Liver (tissue), 9 donors: ENCODE measurements around the gene CDH1. TPM values are rescaled to one million over a fixed set of nuclear protein-coding genes. Genes with fewer than 3 reads are reported as not detected.

ENCODE experiments used
- DNase-seq: peaks from one replicate; pipeline ENCODE4 v3.0.0-alpha.2; 2017; ENCODE audit warnings: low spot score
- H3K27ac ChIP-seq, 2 donors: one replicate each; pipeline ENCODE4 v1.7.0; 2013; ENCODE audit warnings: inconsistent platforms in 2 of 2, low read length in 2 of 2, control low read depth in 1 of 2, low read depth in 1 of 2, mild to moderate bottlenecking in 1 of 2
- H3K27me3 ChIP-seq, 4 donors: one replicate each; pipeline versions ENCODE4 v1.6.1 to v1.7.0; 2013; ENCODE audit warnings: low read length in 3 of 4, inconsistent platforms in 1 of 4, mild to moderate bottlenecking in 1 of 4, moderate library complexity in 1 of 4; ENCODE audit not compliant: control insufficient read depth in 4 of 4, insufficient read depth in 4 of 4
- H3K36me3 ChIP-seq, 4 donors: one replicate each; pipeline versions ENCODE4 v1.6.1 to v1.7.0; 2013; ENCODE audit warnings: low read length in 3 of 4, mild to moderate bottlenecking in 3 of 4, low read depth in 1 of 4, moderate library complexity in 1 of 4; ENCODE audit not compliant: control insufficient read depth in 4 of 4, insufficient read depth in 3 of 4
- H3K4me1 ChIP-seq, 4 donors: one replicate each; pipeline versions ENCODE4 v1.6.1 to v1.7.0; 2013; ENCODE audit warnings: low read length in 3 of 4, mild to moderate bottlenecking in 3 of 4, moderate library complexity in 1 of 4; ENCODE audit not compliant: control insufficient read depth in 4 of 4, insufficient read depth in 4 of 4
- H3K4me3 ChIP-seq, 3 donors: one replicate each; pipeline versions ENCODE4 v1.6.1 to v1.7.0; 2013; ENCODE audit warnings: low read length in 3 of 3, control low read depth in 1 of 3, low read depth in 1 of 3, mild to moderate bottlenecking in 1 of 3
- H3K9ac ChIP-seq, 2 donors: one replicate each; pipeline ENCODE4 v1.7.0; 2013; ENCODE audit warnings: low read length in 2 of 2, mild to moderate bottlenecking in 2 of 2, moderate library complexity in 2 of 2, control low read depth in 1 of 2, low read depth in 1 of 2
- H3K9me3 ChIP-seq, 4 donors: one replicate each; pipeline versions ENCODE4 v1.6.1 to v1.7.0; 2013; ENCODE audit warnings: low read length in 3 of 4; ENCODE audit not compliant: control insufficient read depth in 4 of 4
- EGR1 ChIP-seq, 2 donors: IDR thresholded peaks; 2 replicates each; pipeline ENCODE4 v1.6.1; 2016 to 2018; ENCODE audit warnings: antibody characterized with exemption in 2 of 2, low read depth in 2 of 2
- FOXA1 ChIP-seq: IDR thresholded peaks from 2 replicates; pipeline ENCODE4 v1.6.1; 2016; ENCODE audit warnings: antibody characterized with exemption
- FOXA2 ChIP-seq: IDR thresholded peaks from 2 replicates; pipeline ENCODE4 v1.6.1; 2016; ENCODE audit warnings: antibody characterized with exemption
- GABPA ChIP-seq, 2 donors: IDR thresholded peaks in 1 of 2; conservative IDR thresholded peaks in 1 of 2; 2 replicates each; pipeline ENCODE4 v1.6.1; 2016; ENCODE audit warnings: antibody characterized with exemption in 2 of 2, mild to moderate bottlenecking in 1 of 2, moderate library complexity in 1 of 2
- HNF4A ChIP-seq, 2 donors: conservative IDR thresholded peaks; 2 replicates each; pipeline ENCODE4 v1.6.1; 2016; ENCODE audit warnings: antibody characterized with exemption in 2 of 2, mild to moderate bottlenecking in 2 of 2
- HNF4G ChIP-seq: IDR thresholded peaks from 2 replicates; pipeline ENCODE4 v1.6.1; 2016; ENCODE audit warnings: antibody characterized with exemption
- JUND ChIP-seq, 2 donors: IDR thresholded peaks; 2 replicates each; pipeline ENCODE4 v1.6.1; 2016; ENCODE audit warnings: antibody characterized with exemption in 2 of 2
- NR2F2 ChIP-seq: IDR thresholded peaks from 2 replicates; pipeline ENCODE4 v1.6.1; 2016; ENCODE audit warnings: antibody characterized with exemption
- RAD21 ChIP-seq, 2 donors: IDR thresholded peaks; 2 replicates each; pipeline ENCODE4 v1.6.1; 2016; ENCODE audit warnings: antibody characterized with exemption in 2 of 2, mild to moderate bottlenecking in 2 of 2
- RXRA ChIP-seq, 2 donors: IDR thresholded peaks; 2 replicates each; pipeline ENCODE4 v1.6.1; 2017 to 2018; ENCODE audit warnings: antibody characterized with exemption in 2 of 2, mild to moderate bottlenecking in 1 of 2
- SP1 ChIP-seq: IDR thresholded peaks from 2 replicates; pipeline ENCODE4 v1.6.1; 2018; ENCODE audit warnings: antibody characterized with exemption, mild to moderate bottlenecking
- TAF1 ChIP-seq: conservative IDR thresholded peaks from 2 replicates; pipeline ENCODE4 v1.6.1; 2016; ENCODE audit warnings: antibody characterized with exemption, mild to moderate bottlenecking
- YY1 ChIP-seq: IDR thresholded peaks from 2 replicates; pipeline ENCODE4 v1.6.1; 2016; ENCODE audit warnings: antibody characterized with exemption, mild to moderate bottlenecking
- WGBS: extraction: QIAGEN DNeasy Blood & Tissue Kit; methylation state at CpG from one replicate; pipeline ENCODE4 v1.1.7; 2013; 5-methylcytosine and 5-hydroxymethylcytosine counted together
- polyA plus RNA-seq, 2 donors: library from polyadenylated mRNA; stranded (reverse) in 1 of 2; unstranded in 1 of 2; fragments of 200-250 nt in 1 of 2; fragments of >200 nt in 1 of 2; fragmentation: Nextera tagmentation in 1 of 2; extraction: Ambion mirVana in 1 of 2; gene quantifications; one replicate each; pipeline versions ENCODE4 v1.2.1 to v1.2.3, GENCODE V29; 2013 to 2015
- total RNA-seq, 2 donors: library from RNA; depleted of rRNA; stranded (reverse); fragments of >200 nt; gene quantifications; one replicate each; pipeline ENCODE4 v1.2.3, GENCODE V29; 2014
- TF ChIP-seq, protein P1 (sequence below): IDR thresholded peaks from 2 replicates; pipeline ENCODE4 v1.6.1; 2016; ENCODE audit warnings: antibody characterized with exemption
- TF ChIP-seq, protein P2 (sequence below): IDR thresholded peaks from 2 replicates; pipeline ENCODE4 v1.6.1; 2016; ENCODE audit warnings: antibody characterized with exemption, mild to moderate bottlenecking
- TF ChIP-seq, protein P3 (sequence below): IDR thresholded peaks from 2 replicates; pipeline ENCODE4 v1.6.1; 2016; ENCODE audit warnings: antibody characterized with exemption
- TF ChIP-seq, protein P4 (sequence below): IDR thresholded peaks from 2 replicates; pipeline ENCODE4 v1.6.1; 2016; ENCODE audit warnings: antibody characterized with exemption
- TF ChIP-seq, protein P5 (sequence below): fragments of 150-350 bp; IDR thresholded peaks from 2 replicates; pipeline ENCODE4 v1.5.1; 2017; ENCODE audit warnings: improper control_type of control experiment, low read depth, low read length; ENCODE audit not compliant: missing input control
- donor health status: healthy.
- donor health status: healthy.
- donor health status: healthy.
- donor health status: healthy.
- donor health status: healthy.

The CDH1 gene
- total and polyA plus RNA-seq, 4 donors = 21.8 to 69.3 (median 50.3) TPM

DNA sequence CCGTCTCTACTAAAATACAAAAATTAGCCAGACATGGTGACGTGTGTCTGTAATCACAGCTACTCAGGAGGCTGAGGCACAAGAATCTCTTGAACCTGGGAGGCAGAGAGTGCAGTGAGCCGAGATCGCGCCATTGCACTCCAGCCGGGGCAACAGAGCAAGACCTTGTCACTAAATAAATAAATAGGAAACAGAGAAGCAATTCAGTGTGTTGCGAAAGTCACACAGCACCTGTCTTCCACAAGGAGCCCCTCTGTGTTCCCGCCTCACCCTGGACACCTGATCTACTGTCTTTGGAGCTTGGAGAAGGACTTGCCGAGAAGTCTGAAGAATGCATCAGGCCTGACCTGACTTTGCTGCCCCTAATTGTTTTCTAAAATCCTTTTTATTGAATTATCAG is 3.5 kb upstream of the CDH1 start:
- Histone ChIP-seq H3K27me3 (no peaks in the 10 kb centered on the region), H3K9ac (no peak overlapping the region), H3K27ac (no peak overlapping the region), H3K4me1 (peaks cover 1 to 6% (median 5%) of the 10 kb centered on the region in 4 donors), H3K36me3 (no peaks in the 10 kb centered on the region), H3K4me3 (no peak overlapping the region), H3K9me3 (no peaks in the 10 kb centered on the region)
- TF ChIP-seq, protein P1, sequence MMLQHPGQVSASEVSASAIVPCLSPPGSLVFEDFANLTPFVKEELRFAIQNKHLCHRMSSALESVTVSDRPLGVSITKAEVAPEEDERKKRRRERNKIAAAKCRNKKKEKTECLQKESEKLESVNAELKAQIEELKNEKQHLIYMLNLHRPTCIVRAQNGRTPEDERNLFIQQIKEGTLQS = no peak
- TF ChIP-seq RAD21 (IDR thresholded peaks at IDR 0.05) (no peak), NR2F2 (no peak), FOXA1 (no peak), TAF1 (no peak), YY1 (no peak), HNF4A (conservative IDR thresholded peaks at IDR 0.05) (no peak)
- TF ChIP-seq, protein P2, sequence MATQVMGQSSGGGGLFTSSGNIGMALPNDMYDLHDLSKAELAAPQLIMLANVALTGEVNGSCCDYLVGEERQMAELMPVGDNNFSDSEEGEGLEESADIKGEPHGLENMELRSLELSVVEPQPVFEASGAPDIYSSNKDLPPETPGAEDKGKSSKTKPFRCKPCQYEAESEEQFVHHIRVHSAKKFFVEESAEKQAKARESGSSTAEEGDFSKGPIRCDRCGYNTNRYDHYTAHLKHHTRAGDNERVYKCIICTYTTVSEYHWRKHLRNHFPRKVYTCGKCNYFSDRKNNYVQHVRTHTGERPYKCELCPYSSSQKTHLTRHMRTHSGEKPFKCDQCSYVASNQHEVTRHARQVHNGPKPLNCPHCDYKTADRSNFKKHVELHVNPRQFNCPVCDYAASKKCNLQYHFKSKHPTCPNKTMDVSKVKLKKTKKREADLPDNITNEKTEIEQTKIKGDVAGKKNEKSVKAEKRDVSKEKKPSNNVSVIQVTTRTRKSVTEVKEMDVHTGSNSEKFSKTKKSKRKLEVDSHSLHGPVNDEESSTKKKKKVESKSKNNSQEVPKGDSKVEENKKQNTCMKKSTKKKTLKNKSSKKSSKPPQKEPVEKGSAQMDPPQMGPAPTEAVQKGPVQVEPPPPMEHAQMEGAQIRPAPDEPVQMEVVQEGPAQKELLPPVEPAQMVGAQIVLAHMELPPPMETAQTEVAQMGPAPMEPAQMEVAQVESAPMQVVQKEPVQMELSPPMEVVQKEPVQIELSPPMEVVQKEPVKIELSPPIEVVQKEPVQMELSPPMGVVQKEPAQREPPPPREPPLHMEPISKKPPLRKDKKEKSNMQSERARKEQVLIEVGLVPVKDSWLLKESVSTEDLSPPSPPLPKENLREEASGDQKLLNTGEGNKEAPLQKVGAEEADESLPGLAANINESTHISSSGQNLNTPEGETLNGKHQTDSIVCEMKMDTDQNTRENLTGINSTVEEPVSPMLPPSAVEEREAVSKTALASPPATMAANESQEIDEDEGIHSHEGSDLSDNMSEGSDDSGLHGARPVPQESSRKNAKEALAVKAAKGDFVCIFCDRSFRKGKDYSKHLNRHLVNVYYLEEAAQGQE = no peak
- TF ChIP-seq, protein P3, sequence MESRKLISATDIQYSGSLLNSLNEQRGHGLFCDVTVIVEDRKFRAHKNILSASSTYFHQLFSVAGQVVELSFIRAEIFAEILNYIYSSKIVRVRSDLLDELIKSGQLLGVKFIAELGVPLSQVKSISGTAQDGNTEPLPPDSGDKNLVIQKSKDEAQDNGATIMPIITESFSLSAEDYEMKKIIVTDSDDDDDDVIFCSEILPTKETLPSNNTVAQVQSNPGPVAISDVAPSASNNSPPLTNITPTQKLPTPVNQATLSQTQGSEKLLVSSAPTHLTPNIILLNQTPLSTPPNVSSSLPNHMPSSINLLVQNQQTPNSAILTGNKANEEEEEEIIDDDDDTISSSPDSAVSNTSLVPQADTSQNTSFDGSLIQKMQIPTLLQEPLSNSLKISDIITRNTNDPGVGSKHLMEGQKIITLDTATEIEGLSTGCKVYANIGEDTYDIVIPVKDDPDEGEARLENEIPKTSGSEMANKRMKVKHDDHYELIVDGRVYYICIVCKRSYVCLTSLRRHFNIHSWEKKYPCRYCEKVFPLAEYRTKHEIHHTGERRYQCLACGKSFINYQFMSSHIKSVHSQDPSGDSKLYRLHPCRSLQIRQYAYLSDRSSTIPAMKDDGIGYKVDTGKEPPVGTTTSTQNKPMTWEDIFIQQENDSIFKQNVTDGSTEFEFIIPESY = no peak
- TF ChIP-seq, protein P4, sequence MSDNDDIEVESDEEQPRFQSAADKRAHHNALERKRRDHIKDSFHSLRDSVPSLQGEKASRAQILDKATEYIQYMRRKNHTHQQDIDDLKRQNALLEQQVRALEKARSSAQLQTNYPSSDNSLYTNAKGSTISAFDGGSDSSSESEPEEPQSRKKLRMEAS = no peak
- DNase-seq = no peak
- 92% methylated on average over 9 of the region's 9 CpGs for WGBS

DNA sequence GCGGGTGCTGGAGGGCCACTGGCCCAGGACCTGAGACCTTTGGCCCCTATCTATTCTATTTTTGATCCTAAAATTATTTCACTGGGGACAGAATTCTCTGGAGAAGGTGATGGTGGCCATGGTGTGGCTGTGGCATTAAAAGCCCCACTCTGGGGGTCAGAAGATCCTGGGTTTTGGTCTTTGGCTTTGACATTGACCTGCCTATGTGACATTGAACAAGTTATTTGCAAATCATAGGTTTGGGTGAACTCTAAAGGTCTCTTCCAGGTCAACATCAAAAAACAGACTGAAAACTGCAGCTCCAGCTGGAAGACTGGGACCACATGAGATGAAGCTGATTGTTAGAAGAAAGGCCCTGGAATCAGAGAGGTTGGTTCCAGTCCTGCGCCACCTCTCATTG is 2.3 kb upstream of the CDH1 start:
- Histone ChIP-seq H3K27me3 (no peaks in the 10 kb centered on the region), H3K9ac (no peak overlapping the region), H3K4me3 (no peak overlapping the region), H3K4me1 (peaks cover 3 to 15% (median 9%) of the 10 kb centered on the region in 4 donors), H3K27ac (no peak overlapping the region), H3K36me3 (no peaks in the 10 kb centered on the region), H3K9me3 (no peaks in the 10 kb centered on the region)
- 98% methylated on average over 2 of the region's 2 CpGs for WGBS
- no peak for DNase-seq
- TF ChIP-seq TAF1 = no peak
- no peak for TF ChIP-seq HNF4G
- no peak for TF ChIP-seq SP1
- no peak for TF ChIP-seq GABPA (IDR thresholded peaks at IDR 0.05 in 1 of 2, conservative IDR thresholded peaks at IDR 0.05 in 1 of 2)
- TF ChIP-seq RAD21 (IDR thresholded peaks at IDR 0.05) = no peak
- TF ChIP-seq NR2F2 = no peak
- no peak for TF ChIP-seq RXRA (IDR thresholded peaks at IDR 0.05)
- TF ChIP-seq EGR1 (IDR thresholded peaks at IDR 0.05; ENCODE audit: low read depth in 2 of 2) = no peak
- no peak for TF ChIP-seq JUND (IDR thresholded peaks at IDR 0.05)
- no peak for TF ChIP-seq YY1
- TF ChIP-seq, protein P5, sequence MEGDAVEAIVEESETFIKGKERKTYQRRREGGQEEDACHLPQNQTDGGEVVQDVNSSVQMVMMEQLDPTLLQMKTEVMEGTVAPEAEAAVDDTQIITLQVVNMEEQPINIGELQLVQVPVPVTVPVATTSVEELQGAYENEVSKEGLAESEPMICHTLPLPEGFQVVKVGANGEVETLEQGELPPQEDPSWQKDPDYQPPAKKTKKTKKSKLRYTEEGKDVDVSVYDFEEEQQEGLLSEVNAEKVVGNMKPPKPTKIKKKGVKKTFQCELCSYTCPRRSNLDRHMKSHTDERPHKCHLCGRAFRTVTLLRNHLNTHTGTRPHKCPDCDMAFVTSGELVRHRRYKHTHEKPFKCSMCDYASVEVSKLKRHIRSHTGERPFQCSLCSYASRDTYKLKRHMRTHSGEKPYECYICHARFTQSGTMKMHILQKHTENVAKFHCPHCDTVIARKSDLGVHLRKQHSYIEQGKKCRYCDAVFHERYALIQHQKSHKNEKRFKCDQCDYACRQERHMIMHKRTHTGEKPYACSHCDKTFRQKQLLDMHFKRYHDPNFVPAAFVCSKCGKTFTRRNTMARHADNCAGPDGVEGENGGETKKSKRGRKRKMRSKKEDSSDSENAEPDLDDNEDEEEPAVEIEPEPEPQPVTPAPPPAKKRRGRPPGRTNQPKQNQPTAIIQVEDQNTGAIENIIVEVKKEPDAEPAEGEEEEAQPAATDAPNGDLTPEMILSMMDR = no peak
- TF ChIP-seq, protein P1 = no peak
- TF ChIP-seq FOXA1 = no peak
- TF ChIP-seq HNF4A (conservative IDR thresholded peaks at IDR 0.05) = no peak
- TF ChIP-seq, protein P3 = no peak
- TF ChIP-seq, protein P2 = no peak
- no peak for TF ChIP-seq FOXA2
